Stimulated activated CD4-positive, alpha-beta T cell treated with anti-CD3 and anti-CD28 coated beads, Interleukin-2, amount 100 ng/mL, for 4 hours (primary cell): ENCODE results near the gene FAM193B.
"Not testable (repeated sequence)": the region's sequence is repeated elsewhere in the genome, so short reads cannot be mapped to it uniquely, and the experiment has no call there.

Experiments
- DNase-seq: peaks from one replicate; pipeline ENCODE4 v3.0.0-alpha.2; 2020; ENCODE audit warnings: low read depth

Gene FAM193B

DNA sequence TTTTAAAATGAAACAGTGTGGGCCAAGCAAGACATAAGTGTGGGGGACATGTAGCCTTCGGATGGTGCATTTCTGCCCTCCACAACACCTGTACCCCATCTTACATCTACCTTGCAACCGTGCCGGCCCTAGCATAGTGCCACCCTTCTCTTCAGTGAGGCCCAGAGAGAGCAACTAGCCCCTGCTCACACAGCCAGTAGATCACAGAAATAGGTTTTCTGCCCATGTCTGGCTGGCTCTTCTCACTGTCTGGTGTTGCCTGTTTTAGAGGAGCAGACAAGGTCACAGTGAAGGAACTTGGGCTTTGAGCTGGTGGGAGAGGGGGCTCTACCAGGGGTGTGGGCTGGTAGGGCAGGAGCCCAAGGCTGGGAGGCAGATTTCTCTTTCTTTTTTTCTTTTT lies 68.1 kb downstream of the FAM193B start:
- no peak for DNase-seq

DNA sequence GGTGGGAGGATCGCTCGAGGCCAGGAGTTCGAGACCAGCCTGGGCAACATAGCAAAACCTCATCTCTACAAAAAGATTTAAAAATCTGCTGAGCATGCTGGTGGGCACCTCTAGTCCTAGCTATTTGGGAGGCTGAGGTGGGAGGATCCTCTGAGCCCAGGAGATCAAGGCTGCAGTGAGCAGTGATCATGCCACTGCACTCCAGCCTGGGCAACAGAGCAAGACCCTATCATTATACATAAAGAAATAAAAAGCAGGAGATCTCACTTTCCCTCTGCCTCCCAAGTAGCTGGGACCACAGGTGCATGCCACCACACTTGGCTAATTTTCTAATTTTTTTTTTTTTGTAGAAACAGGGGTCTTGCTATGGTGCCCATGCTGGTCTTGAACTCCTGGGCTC lies 68.6 kb downstream of the FAM193B start:
- DNase-seq: not testable (repeated sequence)

DNA sequence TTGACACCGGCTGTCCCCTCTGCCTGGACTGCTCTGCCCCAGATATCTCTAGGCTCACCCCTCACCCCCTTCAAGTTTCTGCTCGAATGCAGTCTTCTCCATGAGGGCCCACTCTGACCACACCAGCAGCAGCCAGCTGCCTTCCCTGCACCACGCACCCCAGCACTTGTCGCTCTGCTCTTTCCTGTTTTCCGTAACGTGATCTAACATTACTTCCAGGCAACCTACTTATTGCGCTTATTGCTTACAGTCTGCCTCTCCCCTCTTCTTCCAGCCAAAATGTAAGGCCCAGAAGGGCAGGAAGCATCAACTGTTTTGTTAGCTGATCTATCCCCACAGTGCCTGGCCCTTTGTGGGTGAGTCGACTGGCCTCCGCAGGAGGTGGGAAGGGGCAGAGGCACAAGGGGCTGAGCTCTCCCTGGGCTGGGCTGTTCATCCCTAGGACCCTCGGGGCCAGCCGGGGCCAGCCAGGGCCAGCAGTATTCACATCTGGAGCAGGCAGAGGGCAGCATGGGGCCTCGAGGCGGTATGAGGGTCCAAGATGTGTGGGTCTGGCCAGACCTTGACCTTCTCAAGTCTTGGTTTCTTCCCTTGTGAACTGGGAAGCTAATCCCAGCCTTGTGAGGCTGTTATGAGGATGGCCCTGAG lies 69.3 kb downstream of the FAM193B start:
- no peak for DNase-seq

DNA sequence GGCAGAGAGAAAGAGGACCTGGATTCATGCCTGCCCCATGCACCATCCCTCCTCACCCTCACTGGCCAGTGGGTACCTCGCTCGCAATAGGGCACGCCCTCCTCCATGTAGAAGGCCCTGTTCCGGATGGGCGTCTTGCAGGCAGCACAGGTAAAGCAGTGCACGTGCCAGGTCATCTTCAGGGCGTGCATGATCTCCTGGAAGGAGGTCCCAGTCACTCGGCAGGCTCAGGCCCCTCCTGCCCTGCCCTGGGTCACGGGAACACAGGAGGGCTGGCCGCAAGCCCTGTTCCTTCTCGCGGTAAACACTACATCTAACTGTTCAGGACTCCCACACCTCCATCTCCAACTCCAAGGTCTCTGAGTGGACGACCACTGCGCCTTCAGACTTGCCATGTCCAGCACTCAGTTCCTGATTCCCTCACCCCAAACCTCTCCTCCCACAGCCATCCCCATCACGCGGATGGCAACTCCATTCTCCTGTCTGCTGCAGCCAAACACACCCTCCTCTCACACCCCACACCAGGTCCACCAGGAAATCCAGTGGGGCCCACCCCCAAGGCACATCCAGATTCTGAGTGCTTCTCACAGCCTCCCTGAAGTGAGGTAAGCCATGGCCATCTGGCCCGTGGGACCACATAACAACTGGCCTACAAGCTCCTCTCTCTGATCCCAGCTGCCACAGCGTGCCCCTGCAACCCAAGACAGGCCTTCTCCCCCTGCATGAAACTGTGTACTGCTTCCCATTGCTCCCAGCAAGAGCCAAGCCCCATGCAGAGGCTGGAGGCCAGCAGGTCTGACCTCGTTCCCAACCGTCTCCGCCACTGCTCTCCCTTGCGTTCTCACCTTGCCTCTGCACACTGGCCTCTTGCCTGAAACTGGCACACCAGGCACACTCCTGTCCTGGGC lies 70.1 kb downstream of the FAM193B start:
- no peak for DNase-seq

DNA sequence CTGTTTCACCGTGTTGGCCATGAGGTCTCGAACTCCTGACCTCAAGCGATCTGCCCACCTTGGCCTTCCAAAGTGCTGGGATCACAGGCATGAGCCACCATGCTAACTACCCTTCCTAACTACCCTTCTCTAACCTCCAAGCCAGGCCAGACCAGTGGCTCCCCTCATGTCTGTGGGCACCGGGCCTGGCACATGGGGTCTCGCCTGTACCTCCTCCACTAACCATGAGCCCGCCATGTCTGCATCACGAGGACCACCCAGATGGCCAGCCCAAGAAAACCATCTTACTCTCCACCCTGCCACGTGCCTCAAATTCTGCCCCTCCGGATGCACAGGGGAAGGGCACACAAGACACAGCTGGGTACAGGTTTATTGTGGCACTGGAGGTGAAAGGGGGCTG lies 71.3 kb downstream of the FAM193B start:
- DNase-seq: no peak

DNA sequence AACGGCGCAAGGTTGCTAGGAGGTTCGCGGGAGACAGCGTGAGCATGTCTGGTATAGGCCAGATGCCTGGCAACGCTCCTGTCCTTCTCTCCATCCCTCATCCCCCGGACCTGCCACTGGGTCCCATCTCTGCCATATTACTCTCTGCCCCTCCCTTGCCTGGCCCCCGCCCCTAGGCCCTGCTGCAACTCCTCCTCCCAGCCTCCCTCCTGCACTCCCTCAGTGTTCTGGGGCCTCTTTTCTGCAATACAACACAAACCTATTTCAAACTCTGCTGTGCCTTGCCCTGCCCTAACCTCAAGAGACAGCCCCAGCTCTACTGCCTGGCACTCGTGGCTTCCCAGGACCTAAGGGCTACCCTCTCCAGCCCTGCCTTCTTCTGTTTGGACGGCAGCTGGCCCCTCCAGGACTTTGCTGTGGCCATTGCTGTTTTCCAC lies 72.0 kb downstream of the FAM193B start:
- DNase-seq: no peak

DNA sequence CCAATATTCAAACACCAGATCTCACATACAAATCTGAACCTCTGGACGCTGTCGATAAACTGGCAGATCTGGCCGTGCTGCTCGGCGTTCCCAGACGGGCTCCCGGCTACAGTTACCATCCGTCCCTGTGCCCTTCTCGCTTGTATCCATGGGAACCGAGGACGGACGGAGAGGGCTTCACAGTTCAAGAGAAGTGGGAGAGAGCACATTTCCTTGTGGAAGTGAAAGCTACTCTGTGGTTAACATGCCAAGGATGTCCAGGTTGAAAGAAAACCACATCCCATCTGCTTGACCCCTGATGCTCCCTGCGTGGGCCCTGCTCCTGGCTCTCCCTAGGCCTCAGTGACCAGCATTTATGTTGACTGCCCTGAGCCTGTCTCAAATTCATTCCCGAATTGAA lies 74.6 kb downstream of the FAM193B start:
- no peak for DNase-seq

DNA sequence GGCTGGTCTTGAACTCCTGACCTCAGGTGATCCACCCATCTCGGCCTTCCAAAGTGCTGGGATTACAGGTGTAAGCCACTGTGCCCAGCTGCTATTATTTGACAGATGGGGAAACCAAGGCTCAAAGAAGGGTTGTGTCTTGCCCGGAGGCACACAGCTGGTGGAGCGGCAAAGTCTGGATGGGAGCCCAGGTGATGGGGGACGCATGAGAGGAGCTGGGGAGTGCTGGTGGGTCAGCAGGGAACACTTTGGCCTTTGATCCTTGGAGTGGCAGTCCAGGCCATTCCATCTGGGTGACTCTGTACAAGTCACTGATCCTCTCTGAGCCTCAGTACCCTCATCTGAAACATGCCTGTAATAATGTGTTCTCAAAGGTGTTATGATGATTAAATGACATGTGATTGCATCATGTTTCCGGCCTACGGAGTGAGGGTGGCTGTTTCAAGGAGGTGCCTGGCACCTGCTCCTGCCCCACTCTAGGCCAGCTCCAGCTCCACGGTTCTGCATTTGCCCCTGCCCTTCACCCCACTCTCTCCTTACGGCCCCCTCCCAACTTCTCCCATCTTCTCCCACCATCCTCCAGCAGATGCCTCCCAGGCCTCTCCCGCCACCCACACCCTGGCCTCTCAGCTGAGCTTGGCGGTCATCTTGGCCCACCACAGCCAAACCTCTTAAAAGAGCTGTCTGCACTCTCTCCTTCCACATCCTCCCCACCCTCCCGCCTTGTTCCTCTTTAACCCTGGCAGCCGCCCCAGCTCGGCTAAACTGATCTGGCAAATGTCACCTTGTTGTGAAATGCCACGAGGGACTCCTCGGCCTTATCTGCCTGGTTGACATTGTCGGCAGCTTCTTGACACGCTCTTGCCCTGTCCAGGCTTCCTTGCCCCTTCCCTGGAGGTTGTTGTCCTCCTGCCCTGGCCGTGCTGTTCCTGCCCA lies 75.4 kb downstream of the FAM193B start:
- no peak for DNase-seq

DNA sequence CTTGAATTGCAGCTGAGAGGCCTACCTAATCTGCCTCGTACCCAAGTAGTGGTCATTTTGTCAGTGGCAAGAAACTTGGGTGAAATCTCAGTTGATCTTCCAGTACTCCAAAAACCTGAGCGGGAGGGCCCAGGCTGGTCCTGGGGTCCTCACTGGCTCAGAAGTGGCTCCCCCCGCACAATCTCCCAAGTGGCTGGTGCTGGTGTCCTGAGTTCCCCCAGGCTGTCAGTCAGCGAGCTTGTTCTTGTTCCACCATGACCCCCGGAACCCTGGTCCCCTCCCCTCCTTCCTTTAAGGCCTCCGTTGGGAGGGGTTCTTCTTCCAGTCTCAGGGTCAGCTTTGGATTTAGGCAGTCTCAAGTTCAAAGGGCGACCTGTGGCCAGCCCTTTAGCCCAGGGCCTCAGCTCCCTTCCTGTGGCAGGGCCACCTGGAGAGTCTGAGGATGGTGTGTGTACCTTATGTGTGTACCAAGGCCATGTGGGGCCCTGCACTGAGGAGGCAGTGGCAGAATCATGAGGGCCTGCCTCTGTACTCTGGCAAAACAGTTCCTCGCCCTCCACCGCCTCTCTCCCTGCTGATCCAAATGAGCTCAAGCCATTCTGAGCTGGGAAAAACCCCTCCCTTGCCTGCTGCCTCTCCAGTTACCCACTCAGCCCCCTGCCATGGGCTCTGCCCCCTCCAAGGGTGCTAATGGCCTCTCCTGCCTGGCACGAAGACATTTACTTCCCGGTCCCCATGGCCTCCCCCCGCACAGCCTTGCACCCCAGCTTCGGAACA lies 76.5 kb downstream of the FAM193B start:
- no peak for DNase-seq

DNA sequence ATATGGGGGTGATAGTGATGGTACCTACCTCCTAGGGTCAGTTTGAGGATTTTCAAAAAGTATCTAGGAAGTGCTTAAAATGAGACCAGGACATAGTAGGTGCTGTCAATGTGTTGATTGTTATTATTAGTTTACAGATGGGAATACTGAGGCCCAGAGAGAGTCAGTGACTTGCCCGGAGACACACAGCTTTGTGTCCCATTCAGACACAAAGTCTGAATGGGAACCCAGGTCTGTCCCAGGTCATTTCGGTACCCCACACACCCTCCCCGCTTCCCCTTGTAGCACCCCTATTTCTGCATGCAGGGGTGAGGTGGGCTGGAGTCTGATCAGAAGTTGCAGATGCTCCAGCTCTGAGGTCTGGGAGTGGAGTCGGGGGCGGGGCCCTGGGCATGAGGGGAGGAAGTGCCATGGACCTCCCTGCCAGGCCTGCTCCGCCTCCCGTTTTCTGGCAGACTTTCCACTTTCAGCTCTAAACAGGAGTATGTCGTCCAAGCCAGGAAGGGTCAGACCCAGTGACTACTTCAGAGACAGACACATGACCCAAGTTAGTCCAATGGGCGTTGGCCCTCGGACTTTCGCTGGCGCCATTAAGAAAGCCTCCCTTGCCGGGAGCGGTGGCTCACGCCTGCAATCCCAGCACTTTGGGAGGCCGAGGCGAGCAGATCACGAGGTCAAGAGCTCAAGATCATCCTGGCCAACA lies 77.7 kb downstream of the FAM193B start:
- DNase-seq: no peak

DNA sequence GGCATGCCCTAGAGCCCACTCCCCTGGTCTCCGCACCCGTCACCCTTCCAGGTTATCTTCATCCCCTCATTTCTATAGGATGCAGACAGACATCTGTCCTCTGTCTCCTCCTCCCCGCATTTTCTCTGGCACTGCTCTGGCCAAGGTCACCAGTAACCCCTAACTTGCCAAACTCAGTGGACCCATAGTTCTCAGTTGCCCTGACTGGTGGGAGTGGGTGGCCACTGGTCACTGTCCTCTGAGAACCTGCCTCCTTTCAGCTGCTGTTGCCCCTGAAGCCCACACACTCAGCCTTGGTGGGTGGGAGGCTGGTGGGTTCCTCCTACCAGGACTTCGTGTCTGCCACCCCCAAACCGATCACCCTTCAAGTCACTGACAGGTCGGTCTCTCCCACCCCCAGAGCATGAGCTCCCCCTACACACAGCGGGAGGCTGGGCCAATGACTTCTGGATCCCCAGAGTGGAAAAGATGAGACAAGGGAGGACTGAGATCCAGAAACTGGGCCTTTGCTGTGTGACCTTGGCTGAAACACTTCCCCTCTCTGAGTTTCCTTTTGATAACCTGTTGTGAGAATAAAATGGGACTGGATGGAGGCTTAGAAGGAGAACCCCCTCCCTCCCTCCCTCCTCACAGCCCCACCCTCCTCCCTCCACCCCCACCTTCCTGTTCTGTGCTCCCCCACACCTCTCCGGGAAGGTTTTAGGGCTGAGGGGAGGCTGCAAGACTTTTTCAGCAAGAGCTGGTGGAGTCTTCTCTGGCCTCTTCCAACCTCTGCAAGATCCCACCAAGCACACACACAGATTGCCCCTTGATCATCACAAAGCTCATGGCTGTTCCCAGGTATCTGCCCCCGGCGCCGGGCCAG lies 78.6 kb downstream of the FAM193B start:
- DNase-seq: no peak

DNA sequence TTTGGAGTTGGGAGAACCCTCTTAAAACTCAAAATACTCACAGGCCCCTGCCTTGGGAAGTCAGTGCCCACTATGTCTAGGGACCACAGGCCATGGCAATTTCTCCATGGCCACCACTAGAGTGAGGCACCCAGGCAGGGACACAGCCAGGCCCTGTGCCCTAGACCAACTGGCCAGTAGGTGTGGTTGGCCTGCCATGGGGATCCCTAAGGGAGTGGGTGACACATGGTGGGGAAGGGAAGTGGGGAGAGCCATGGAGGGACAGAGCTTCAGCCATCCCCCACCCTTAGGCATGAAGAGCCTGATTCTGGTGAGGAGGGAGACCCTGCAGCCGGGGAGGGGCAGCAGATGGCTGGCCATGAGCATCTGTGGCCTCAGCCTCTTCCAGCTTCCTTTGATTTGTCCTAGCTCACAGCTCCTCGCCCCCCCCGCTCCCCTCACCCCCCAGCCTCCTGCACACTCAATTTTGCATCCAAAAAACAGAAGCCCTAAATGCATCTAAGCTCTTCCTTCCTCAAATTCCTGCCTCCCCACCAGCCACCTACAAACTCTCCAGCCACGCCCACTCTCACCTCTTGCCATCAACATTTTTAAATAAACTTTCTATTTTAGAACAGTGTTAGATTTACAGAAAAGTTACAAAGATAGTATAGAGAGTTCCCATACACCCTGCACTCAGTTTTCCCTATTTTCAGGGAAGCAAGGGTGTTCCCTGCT lies 79.4 kb downstream of the FAM193B start:
- no peak for DNase-seq

DNA sequence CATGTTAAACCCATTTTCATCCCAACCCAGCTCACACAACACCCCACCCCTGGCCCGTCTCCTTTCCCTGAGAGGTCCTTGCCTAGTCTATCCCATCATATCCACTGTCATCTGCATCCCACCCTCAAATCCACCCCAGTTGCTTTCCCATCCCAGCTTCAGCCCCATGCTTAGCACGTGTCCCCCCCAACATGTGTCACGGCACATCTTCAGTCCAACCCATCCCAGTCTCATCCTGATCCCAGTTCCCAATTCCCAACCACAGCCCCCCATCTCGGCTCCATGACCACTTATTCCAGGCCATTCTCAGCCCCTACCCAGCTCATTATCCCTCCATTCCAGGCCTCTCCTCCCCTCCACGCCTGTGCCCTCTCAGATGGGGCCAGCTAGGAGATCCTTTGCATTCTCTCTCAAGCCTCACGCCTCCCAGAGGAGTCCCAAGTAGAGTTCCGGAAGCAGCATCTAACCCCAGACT lies 80.3 kb downstream of the FAM193B start:
- DNase-seq: no peak

DNA sequence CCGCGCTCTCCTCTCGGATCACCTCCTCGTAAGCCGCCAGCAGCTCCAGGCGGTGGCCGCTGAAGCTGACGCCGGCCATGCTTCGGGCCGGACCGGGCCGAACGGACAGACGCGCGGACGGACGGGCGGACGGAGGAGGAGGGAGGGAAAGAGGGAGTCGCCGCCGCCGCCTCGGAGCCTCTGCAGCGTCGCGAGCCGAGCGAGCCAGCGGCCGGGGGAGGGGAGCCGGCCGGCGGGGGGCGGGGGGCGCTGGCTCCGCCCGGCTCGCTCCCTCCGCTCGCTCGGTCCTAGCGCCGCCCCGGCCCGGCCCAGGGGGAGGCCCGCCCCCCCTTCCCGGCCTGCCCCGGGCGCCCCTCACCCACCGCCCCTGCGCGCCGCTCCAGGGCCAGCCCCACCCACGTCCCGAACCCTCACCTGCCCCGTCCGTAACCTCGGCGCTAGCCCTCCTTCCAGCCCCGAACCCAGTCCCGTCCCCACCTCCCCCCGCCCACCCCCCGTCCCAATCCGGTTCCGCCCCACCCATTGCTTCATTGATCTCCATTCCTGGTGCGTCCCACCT lies 80.8 kb downstream of the FAM193B start, which contains the start of gene DBN1:
Gene DBN1 (minus strand): TSS at position 192 of the 559 bp plus-strand sequence. CDS start 113 bp downstream, at position 79.
- DNase-seq: no peak

DNA sequence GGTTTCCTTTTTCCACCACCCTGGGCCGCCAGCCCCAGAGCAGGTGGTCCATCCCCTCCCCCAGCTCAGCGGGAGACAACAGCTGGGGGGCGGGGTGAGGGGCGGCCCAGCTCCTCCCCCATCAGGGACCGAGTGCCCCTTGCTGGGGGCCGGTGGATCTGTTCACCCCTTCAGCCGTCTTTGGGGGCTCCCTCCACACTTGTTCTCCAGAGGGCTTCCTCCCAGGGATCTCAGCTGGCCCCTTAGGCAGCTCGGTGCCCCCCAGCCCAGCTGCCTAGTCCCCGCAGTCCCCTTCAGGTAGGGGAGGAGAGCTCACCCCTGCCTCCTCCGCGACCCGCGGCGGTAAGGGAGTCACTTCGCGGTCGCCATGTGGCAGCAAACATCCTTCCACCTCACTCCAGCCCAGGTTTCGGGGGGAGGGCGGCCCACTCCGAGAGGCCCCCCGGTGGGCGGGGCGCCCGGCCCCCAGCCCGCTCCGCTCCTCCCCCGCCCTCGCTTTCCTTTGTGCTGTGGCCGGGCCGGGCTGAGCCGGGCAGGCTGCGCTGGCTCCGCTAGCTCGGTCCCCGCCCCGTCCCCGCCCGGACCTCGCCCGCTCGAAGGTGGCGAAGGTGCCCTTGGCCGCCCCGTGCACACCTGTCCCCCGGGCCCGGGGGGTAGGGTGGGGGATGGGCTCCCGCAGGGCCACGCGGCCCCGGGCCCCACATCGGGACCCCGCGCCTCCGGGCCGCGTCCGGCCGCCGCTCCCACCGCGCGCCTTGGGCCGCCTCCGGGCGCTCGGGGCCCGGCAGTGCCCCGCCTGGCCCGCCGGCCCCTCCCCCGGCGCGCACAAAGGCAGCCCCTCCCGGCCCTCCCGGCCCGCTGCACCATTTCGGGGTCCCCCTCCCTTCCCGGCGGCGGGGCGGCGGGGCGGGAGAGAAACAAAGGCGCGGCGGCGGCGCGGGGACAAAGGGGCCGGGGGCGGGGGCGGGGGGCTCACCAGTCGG lies 81.6 kb downstream of the FAM193B start:
- peak; percentile 36 for DNase-seq

DNA sequence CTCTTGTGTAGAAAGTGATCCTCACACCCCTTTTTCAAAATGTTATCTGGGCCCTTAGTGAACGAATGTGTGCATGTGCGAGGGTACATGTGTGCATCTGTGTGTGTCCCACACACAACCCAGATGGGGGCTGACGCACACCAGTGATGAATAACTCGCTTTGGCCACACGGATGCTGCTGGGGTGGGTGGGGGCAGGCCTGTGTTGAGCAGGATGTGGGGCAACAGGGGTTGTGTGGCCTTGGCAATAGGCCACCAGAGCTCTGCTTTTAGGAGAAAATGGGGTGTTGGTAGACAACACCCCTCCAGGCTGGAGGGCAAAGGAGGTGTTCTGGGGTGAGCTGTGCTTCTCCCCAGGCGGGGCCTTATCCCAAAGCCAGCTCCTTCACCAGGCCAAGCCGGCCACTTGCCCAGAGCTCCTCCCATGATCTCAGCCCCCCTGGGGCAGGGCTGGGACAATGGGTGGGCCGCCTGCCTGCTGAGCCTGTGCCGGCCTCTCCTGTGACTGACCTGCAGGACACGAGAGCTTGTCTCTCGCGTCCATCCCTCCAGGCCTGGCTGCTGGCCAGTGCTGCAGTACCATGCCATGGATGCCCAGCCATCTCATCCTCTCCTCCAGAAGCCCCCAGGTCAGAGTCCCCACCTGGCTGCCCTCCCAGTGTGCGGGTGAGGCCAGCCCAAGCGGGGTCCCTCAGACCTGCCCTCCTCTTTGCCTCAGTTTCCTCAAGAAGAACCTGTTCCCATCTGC lies 82.6 kb downstream of the FAM193B start:
- DNase-seq: no peak
